ENCODE results near the gene TMEM45A.

- TF ChIP-seq EZH2phosphoT487 (IDR thresholded peaks at IDR 0.05; ENCODE audit: low read depth), result no peak
- TF ChIP-seq CTCF (IDR thresholded peaks at IDR 0.05; ENCODE audit: low read depth, low read length), result no peak
Observed at GRCh38 chr3:100588251-100588650, 95.8 kb downstream of the TMEM45A start.

Data from OCI-LY3 (cell line).